ENCODE measurements around the gene USP11.
"Not testable (repeated sequence)": the region's sequence is repeated elsewhere in the genome, so short reads cannot be mapped to it uniquely, and the experiment has no call there.

USP11 gene

GRCh38 chrX:47266643-47267042 lies 33.8 kb downstream of the USP11 start:
- no peak overlapping the region for H3K27ac ChIP-seq
- TF ChIP-seq CTCF (IDR thresholded peaks at IDR 0.05): no peak
- H3K4me3 ChIP-seq: no peak overlapping the region
- no peak for DNase-seq (ENCODE audit: low spot score)

- H3K4me3 ChIP-seq: no peak overlapping the region
- TF ChIP-seq CTCF (IDR thresholded peaks at IDR 0.05): no peak
- H3K27ac ChIP-seq: no peak overlapping the region
These were observed 39.2 kb downstream of the USP11 start for GRCh38 chrX:47272013-47272408.

GRCh38 chrX:47273011-47273730 lies 40.4 kb downstream of the USP11 start:
- no peak overlapping the region for H3K4me3 ChIP-seq
- no peak for TF ChIP-seq CTCF (IDR thresholded peaks at IDR 0.05)
- DNase-seq (ENCODE audit: low spot score): no peak
- H3K27ac ChIP-seq: no peak overlapping the region

More at GRCh38 chrX:47272013-47272408, 39.2 kb downstream of the USP11 start:
- no peak for DNase-seq (ENCODE audit: low spot score)

- no peak for DNase-seq (ENCODE audit: low spot score)
- no peak overlapping the region for H3K4me3 ChIP-seq
- no peak for TF ChIP-seq CTCF (IDR thresholded peaks at IDR 0.05)
- H3K27ac ChIP-seq: no peak overlapping the region
These were observed 45.9 kb downstream of the USP11 start for GRCh38 chrX:47278691-47279090.

- no peak overlapping the region for H3K27ac ChIP-seq
- H3K4me3 ChIP-seq: no peak overlapping the region
- no peak for DNase-seq (ENCODE audit: low spot score)
- no peak for TF ChIP-seq CTCF (IDR thresholded peaks at IDR 0.05)
These were observed 50.4 kb downstream of the USP11 start for GRCh38 chrX:47283015-47283771.

- H3K4me3 ChIP-seq; DNase-seq (ENCODE audit: low spot score); H3K27ac ChIP-seq: not testable (repeated sequence)
These were observed 51.8 kb downstream of the USP11 start for GRCh38 chrX:47284616-47285015.

- no peak overlapping the region for H3K4me3 ChIP-seq
- H3K27ac ChIP-seq: no peak overlapping the region
- no peak for DNase-seq (ENCODE audit: low spot score)
- no peak for TF ChIP-seq CTCF (IDR thresholded peaks at IDR 0.05)
These were observed 53.1 kb downstream of the USP11 start for GRCh38 chrX:47285836-47286320.

Data from coronary artery (tissue), 2 donors.